Stimulated activated CD8-positive, alpha-beta memory T cell treated with anti-CD3 and anti-CD28 coated beads, Interleukin-15, amount 100 ng/mL, for 4 hours (primary cell): ENCODE results near the gene ABCA13.

ENCODE experiments used
- DNase-seq, 2 donors: peaks; one replicate each; pipeline ENCODE4 v3.0.0-alpha.2; 2020; ENCODE audit warnings: low read depth in 2 of 2

The ABCA13 gene

DNA sequence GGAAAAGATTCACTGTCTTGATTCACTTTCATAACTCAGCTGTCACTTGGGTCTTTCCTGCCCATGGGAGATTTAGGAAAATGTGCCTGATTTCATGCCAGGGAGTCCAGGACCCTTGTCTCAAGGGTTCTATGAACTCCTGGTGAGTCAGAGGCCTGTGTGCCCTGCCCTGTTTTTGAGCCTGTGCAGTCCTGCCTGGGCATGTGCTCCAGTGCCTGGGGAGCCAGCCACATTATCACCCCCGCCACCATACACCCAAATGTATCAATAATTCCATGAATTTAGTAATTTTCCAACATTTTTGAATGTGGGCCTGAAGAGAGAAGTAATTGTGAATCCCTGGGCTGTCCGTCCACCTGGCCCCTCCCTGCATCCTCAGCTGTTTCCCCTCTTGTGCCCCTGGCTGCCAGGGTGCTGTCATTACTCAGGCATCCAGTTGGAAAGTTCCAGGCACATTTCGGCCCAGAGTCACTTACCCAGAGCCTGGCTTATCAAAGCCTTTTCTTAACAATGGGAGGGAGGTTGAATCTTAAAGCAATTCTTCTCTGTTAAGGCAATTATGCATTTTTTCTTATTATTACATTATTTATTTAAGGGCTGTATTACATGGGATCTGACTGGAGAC is 465.2 kb downstream of the ABCA13 start:
- no peak for DNase-seq

- no peak for DNase-seq
Observed at GRCh38 chr7:48637382-48637781, 466.1 kb downstream of the ABCA13 start.

- DNase-seq, result no peak
Observed at GRCh38 chr7:48638041-48638440, 466.8 kb downstream of the ABCA13 start.

- no peak for DNase-seq
Observed at GRCh38 chr7:48643431-48644013, 472.3 kb downstream of the ABCA13 start.

DNA sequence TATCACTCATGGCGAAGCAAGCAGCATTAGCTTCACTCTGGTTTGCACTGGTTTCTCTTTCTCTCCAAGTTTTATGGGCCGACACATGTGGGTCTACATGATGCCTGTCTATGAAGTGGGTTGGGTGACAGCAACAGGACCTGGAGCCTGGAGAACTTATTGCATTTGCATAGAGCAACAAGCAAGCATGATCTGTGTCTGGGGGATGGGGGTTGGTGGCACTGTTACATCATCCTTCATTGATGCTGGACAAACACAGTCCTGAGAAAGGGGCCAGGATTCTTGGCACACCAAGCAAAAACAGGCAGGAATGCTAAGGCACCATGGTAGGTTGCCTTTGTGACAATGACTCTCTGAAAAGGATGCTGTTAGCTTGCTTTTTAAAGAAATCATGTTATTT is 486.9 kb downstream of the ABCA13 start:
- DNase-seq, result no peak

DNA sequence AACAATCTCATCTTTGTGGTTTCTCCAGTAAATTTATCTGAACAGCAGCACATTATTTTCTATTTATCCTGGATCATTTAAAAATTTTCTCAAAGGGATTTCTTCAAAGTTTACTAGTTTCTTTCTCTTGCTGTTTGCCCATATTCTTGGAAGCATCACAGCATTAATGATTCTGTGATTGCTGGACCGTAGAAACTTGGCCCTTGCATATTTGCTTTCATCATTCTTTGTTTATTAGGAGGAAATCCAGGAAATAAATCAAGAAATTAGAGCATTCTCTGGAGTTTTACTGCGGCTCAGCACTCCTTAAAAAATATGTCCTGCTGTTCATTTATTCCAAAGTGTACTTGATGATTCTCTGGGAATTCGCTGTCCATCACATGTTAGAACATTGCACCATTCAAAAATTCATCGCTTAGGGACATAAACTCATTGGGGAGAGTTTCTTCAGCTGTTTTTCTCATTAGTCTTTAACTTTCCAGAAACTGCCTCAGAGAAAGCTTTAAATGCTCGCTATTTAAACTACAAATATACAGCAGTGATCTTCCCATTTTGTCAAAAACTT is 489.1 kb downstream of the ABCA13 start:
- no peak for DNase-seq

DNA sequence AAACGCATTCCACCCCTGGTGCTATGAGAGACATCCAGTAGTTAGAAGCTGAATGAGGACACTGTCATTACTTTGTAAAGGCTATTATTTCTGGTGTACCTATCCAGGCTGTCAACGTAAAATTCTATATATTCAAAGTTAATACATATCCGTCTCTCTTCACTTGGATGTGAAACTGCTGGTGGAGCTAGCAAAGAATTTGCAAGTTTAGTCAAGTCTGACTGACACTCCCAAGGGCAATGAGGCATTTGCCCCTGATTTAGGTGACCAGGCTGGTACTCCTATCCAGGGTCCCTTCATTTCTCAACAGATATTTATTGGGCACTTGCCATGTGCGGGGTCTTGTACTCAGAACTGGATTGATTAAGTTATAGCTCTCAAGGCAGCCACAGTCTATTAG is 493.0 kb downstream of the ABCA13 start:
- DNase-seq, result no peak

GRCh38 chr7:48665353-48666135 is 494.3 kb downstream of the ABCA13 start:
- no peak for DNase-seq

DNA sequence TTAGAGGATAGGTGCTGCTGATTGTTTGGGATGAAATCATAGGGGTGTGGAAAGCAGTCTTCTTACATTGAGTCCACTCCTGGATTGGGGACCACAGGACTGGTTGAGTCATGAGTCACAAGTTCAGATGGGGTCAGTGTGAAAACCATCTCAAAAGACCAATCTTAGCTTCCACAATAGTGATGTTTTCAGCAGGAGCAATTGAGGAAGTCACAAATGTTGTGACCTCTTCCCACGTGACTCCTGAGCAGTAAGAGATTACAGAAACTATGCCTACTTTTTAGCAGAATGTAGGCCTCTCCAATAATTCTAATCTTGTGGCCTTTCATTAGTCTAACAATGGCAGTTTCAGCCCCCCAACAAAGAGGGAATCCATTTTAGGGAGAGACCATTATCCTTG is 496.1 kb downstream of the ABCA13 start:
- DNase-seq, result no peak

DNA sequence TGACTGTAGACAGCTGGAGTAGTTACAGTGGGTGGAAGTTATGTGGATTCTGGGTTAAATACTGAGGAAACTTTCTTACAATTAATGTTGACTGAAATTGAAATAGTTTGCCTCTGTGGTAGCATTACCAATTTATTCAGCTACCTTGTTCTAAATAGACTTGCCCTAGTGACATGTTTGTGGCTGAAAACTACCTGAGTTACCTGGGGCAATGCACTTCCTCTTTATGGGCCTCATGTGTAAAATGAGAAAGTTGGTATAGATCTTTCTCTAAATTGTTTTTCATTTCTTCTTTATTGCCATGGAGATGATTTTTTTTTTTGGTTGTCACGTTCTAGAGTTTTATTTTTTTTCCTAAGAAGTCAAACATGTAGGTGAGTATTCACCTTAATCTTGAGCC is 500.4 kb downstream of the ABCA13 start:
- no peak for DNase-seq

GRCh38 chr7:48681006-48681405 is 509.7 kb downstream of the ABCA13 start:
- DNase-seq, result no peak

- no peak for DNase-seq
Observed at GRCh38 chr7:48691788-48692187, 520.5 kb downstream of the ABCA13 start.
